ENCODE data around the gene VN1R2.

DNA sequence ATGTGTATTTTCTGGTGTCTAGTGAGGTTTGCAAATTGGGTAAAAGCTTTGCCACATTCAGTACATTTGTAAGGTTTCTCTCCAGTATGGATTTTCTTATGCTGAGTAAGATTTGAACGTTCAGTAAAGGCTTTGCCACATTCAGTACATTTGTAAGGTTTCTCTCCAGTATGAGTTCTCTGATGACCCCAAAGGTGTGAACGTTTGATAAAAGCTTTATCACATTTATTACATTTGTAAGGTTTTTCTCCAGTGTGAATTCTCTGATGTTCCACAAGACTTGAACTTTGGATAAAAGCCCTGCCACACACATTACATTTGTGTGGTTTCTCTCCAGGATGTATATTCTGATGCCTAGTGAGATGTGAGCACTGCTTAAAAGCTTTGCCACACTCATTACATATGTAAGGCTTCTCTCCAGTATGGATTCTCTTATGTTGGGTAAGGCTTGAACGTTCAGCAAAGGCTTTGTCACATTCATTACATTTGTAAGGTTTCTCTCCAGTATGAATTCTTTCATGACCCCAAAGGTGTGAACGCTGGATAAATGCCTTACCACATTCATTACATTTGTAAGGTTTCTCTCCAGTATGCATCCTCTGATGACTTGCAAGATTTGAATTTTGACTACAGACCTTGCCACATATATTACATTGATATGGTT, 20.8 kb upstream of the VN1R2 start:
- TF ChIP-seq, protein P1, sequence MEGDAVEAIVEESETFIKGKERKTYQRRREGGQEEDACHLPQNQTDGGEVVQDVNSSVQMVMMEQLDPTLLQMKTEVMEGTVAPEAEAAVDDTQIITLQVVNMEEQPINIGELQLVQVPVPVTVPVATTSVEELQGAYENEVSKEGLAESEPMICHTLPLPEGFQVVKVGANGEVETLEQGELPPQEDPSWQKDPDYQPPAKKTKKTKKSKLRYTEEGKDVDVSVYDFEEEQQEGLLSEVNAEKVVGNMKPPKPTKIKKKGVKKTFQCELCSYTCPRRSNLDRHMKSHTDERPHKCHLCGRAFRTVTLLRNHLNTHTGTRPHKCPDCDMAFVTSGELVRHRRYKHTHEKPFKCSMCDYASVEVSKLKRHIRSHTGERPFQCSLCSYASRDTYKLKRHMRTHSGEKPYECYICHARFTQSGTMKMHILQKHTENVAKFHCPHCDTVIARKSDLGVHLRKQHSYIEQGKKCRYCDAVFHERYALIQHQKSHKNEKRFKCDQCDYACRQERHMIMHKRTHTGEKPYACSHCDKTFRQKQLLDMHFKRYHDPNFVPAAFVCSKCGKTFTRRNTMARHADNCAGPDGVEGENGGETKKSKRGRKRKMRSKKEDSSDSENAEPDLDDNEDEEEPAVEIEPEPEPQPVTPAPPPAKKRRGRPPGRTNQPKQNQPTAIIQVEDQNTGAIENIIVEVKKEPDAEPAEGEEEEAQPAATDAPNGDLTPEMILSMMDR (IDR thresholded peaks at IDR 0.05), result no peak
- no peak for TF ChIP-seq EZH2 (IDR thresholded peaks at IDR 0.05; ENCODE audit: borderline replicate concordance, insufficient read depth, low read depth, low read length, poor library complexity, severe bottlenecking)

All from B cell (primary cell).